Right forelimb (tissue), 1 donor: ENCODE measurements around the gene SNX15.
A peak's percentile ranks its signal among the peaks of the same experiment; 100 is the strongest.
"Not testable (repeated sequence)": the region's sequence is repeated elsewhere in the genome, so short reads cannot be mapped to it uniquely, and the experiment has no call there.

Experiments used
- DNase-seq: peaks from one replicate; pipeline ENCODE4 v3.0.0-alpha.2; 2018

The SNX15 gene

GRCh38 chr11:65027213-65028067, at the start of gene SNX15:
TSS of gene SNX15 (plus strand) at chr11:65027439. CDS start at chr11:65027538, 99 bp downstream.
- peak; percentile 97 for DNase-seq

GRCh38 chr11:64983339-64983738, 43.9 kb upstream of the SNX15 start:
- not testable (repeated sequence) for DNase-seq

GRCh38 chr11:64987998-64988854, 39.0 kb upstream of the SNX15 start:
- DNase-seq: no peak

- DNase-seq: no peak
Observed at GRCh38 chr11:64989416-64989815, 37.8 kb upstream of the SNX15 start.

GRCh38 chr11:64990222-64990923, 36.9 kb upstream of the SNX15 start:
- peak; percentile 70 for DNase-seq

GRCh38 chr11:64994318-64994717, 32.9 kb upstream of the SNX15 start:
- DNase-seq: no peak

GRCh38 chr11:64996327-64996709, 30.9 kb upstream of the SNX15 start:
- DNase-seq: no peak

- peak; percentile 54 for DNase-seq
Observed at GRCh38 chr11:64996710-64997380, 30.4 kb upstream of the SNX15 start, which contains the start of gene BATF2. TSS of gene BATF2 (minus strand) at chr11:64996971. CDS start at chr11:64996914, 57 bp downstream.

GRCh38 chr11:64998141-64998540, 29.1 kb upstream of the SNX15 start:
- DNase-seq: no peak

GRCh38 chr11:64998690-64999431, 28.4 kb upstream of the SNX15 start:
- no peak for DNase-seq

GRCh38 chr11:64999478-64999877, 27.8 kb upstream of the SNX15 start:
- DNase-seq: no peak

GRCh38 chr11:65002706-65003105, 24.5 kb upstream of the SNX15 start:
- DNase-seq: no peak

GRCh38 chr11:65003282-65003681, 24.0 kb upstream of the SNX15 start:
- no peak for DNase-seq

- not testable (repeated sequence) for DNase-seq
Observed at GRCh38 chr11:65003968-65004367, 23.3 kb upstream of the SNX15 start.

GRCh38 chr11:65008016-65008415, 19.2 kb upstream of the SNX15 start:
- DNase-seq: no peak

- no peak for DNase-seq
Observed at GRCh38 chr11:65008873-65009272, 18.4 kb upstream of the SNX15 start.

- DNase-seq: peak; percentile 94
Observed at GRCh38 chr11:65013130-65013887, 13.9 kb upstream of the SNX15 start.

GRCh38 chr11:65013888-65014725, 13.1 kb upstream of the SNX15 start, which contains the start of gene ARL2:
TSS of gene ARL2 (plus strand) at chr11:65014160. CDS start at chr11:65014208, 48 bp downstream.
- peak; percentile 95 for DNase-seq

- DNase-seq: no peak
Observed at GRCh38 chr11:65014726-65015227, 12.5 kb upstream of the SNX15 start.

GRCh38 chr11:65016705-65017104, 10.5 kb upstream of the SNX15 start:
- no peak for DNase-seq
